CD4-positive, alpha-beta T cell (primary cell): ENCODE measurements around the gene AMOTL2. TPM values are rescaled to one million over a fixed set of nuclear protein-coding genes. Genes with fewer than 3 reads are reported as not detected.

ENCODE experiments used
- ATAC-seq: fragments of 200-7000 bp; cut with Tn5 transposase; one replicate; pipeline ENCODE4 v1.10.0; 2022; ENCODE audit warnings: mild to moderate bottlenecking; ENCODE audit not compliant: poor library complexity
- CTCF ChIA-PET: fragments of 350-600 bp; sonication (Branson Sonifier 250); formaldehyde crosslinking; loops from one replicate; lab custom pipeline; 2021; ENCODE audit warnings: antibody characterized with exemption, inconsistent platforms; lab: Charles Lee
- POLR2A ChIA-PET: fragments of 350-600 bp; sonication (Branson Sonifier 250); formaldehyde crosslinking; loops from one replicate; lab custom pipeline; 2021; ENCODE audit warnings: antibody characterized with exemption, inconsistent platforms; lab: Charles Lee
- DNase-seq, 14 experiments: peaks; one replicate each; pipeline ENCODE4 v3.0.0-alpha.2; 2013 to 2020; ENCODE audit warnings: mixed read lengths in 2 of 14
- H3K27ac ChIP-seq, 2 donors: one replicate each; pipeline versions ENCODE4 v1.5.1 to v1.7.0; 2013; ENCODE audit warnings: low read length in 2 of 2, low read depth in 1 of 2, mild to moderate bottlenecking in 1 of 2
- H3K27me3 ChIP-seq, 2 experiments: 1 replicate in 1 of 2; 2 replicates in 1 of 2; pipeline versions ENCODE4 v1.6.1 to v1.7.0; 2013; ENCODE audit warnings: low read length in 2 of 2, control low read depth in 1 of 2, mild to moderate bottlenecking in 1 of 2, moderate library complexity in 1 of 2; ENCODE audit not compliant: insufficient read depth in 2 of 2, control insufficient read depth in 1 of 2
- H3K36me3 ChIP-seq: one replicate; pipeline ENCODE4 v1.6.1; 2013; ENCODE audit warnings: low read length, control low read depth; ENCODE audit not compliant: insufficient read depth
- H3K4me1 ChIP-seq: one replicate; pipeline ENCODE4 v1.6.1; 2013; ENCODE audit warnings: low read length, control low read depth; ENCODE audit not compliant: insufficient read depth
- H3K4me3 ChIP-seq: one replicate; pipeline ENCODE4 v1.5.1; 2013; ENCODE audit warnings: mild to moderate bottlenecking, low read length, moderate library complexity
- H3K9me3 ChIP-seq, 2 experiments: 1 replicate in 1 of 2; 2 replicates in 1 of 2; pipeline versions ENCODE4 v1.6.1 to v1.7.0; 2013; ENCODE audit warnings: low read length in 2 of 2, mild to moderate bottlenecking in 2 of 2, control low read depth in 1 of 2, moderate library complexity in 1 of 2; ENCODE audit not compliant: control insufficient read depth in 1 of 2, insufficient read depth in 1 of 2
- H3K27ac Mint-ChIP-seq: one replicate; pipeline ENCODE4 v1.8.0; 2020; ENCODE audit warnings: mixed read lengths
- H3K27me3 Mint-ChIP-seq: one replicate; pipeline ENCODE4 v1.8.0; 2021; ENCODE audit warnings: mixed read lengths
- H3K36me3 Mint-ChIP-seq: one replicate; pipeline ENCODE4 v1.8.0; 2021; ENCODE audit warnings: low read depth, mixed read lengths
- H3K4me1 Mint-ChIP-seq: one replicate; pipeline ENCODE4 v1.8.0; 2021; ENCODE audit warnings: low read depth, mixed read lengths
- H3K4me3 Mint-ChIP-seq: one replicate; pipeline ENCODE4 v1.8.0; 2020; ENCODE audit warnings: mild to moderate bottlenecking, mixed read lengths
- H3K9me3 Mint-ChIP-seq: one replicate; pipeline ENCODE4 v1.8.0; 2020; ENCODE audit warnings: mixed read lengths
- CTCF ChIP-seq: fragments of 200-600 bp; IDR thresholded peaks from one replicate; pipeline ENCODE4 v1.8.0; 2022; ENCODE audit warnings: antibody characterized with exemption, mild to moderate bottlenecking
- intact Hi-C, 2 experiments: fragments of 100-400 bp; cut with DNase I in 1 of 2; cut with micrococcal nuclease in 1 of 2; formaldehyde crosslinking; loops; one replicate each; pipeline versions ENCODE4 v1.15.1 to v1.9.0; 2023 to 2025; cut with DNase I, micrococcal nuclease
- total RNA-seq, 174 experiments: library from RNA in 2 of 174; stranded (reverse) in 2 of 174; gene quantifications; one replicate each; pipeline ENCODE4 v1.2.3 and lab custom pipeline; 2021 to 2026

Gene AMOTL2
- total RNA-seq, 2 experiments from 2014 or later = not detected

- DNase-seq (no peak), ATAC-seq (no peak)
- Mint-ChIP-seq H3K27ac (no peak overlapping the region), H3K4me3 (no peak overlapping the region), H3K9me3 (peaks cover 9% of the 10 kb centered on the region), H3K4me1 (no peaks in the 10 kb centered on the region), H3K27me3 (no peaks in the 10 kb centered on the region), H3K36me3 (no peaks in the 10 kb centered on the region)
- ChIA-PET CTCF (no interaction called here), POLR2A (no interaction called here)
- TF ChIP-seq CTCF = no peak
- intact Hi-C loops = no loop called here
- H3K27me3 ChIP-seq = peaks cover 0 to 2% of the 10 kb centered on the region in 2 experiments
- H3K36me3 ChIP-seq = no peaks in the 10 kb centered on the region
- H3K4me1 ChIP-seq = no peaks in the 10 kb centered on the region
- H3K27ac ChIP-seq = no peak overlapping the region
- no peak overlapping the region for H3K4me3 ChIP-seq
- H3K9me3 ChIP-seq = peaks cover 3 to 4% of the 10 kb centered on the region in 2 experiments
Observed at GRCh38 chr3:134350266-134350665, 24.0 kb downstream of the AMOTL2 start.

- peaks cover 9% of the 10 kb centered on the region for H3K9me3 Mint-ChIP-seq
- no peaks in the 10 kb centered on the region for H3K36me3 Mint-ChIP-seq
- H3K27me3 ChIP-seq = peaks cover 0 to 3% of the 10 kb centered on the region in 2 experiments
- H3K27ac ChIP-seq = no peak overlapping the region
- H3K36me3 ChIP-seq = no peaks in the 10 kb centered on the region
- no peak overlapping the region for H3K4me3 ChIP-seq
- no peak overlapping the region for H3K4me3 Mint-ChIP-seq
- TF ChIP-seq CTCF = no peak
- ChIA-PET CTCF (no interaction called here), POLR2A (no interaction called here)
- no peaks in the 10 kb centered on the region for H3K27me3 Mint-ChIP-seq
- no peak overlapping the region for H3K27ac Mint-ChIP-seq
- no peaks in the 10 kb centered on the region for H3K4me1 Mint-ChIP-seq
- DNase-seq = no peak
- no peaks in the 10 kb centered on the region for H3K4me1 ChIP-seq
- no peak for ATAC-seq
- H3K9me3 ChIP-seq = peaks cover 3 to 6% of the 10 kb centered on the region in 2 experiments
- intact Hi-C loops = no loop called here
Observed at GRCh38 chr3:134348524-134348923, 25.7 kb downstream of the AMOTL2 start.

- Mint-ChIP-seq H3K4me1 (no peaks in the 10 kb centered on the region), H3K27ac (no peak overlapping the region), H3K27me3 (no peaks in the 10 kb centered on the region), H3K4me3 (no peak overlapping the region), H3K36me3 (no peaks in the 10 kb centered on the region), H3K9me3 (peaks cover 9% of the 10 kb centered on the region)
- POLR2A ChIA-PET = no interaction called here
- no peak overlapping the region for H3K27ac ChIP-seq
- no peaks in the 10 kb centered on the region for H3K36me3 ChIP-seq
- no peak for ATAC-seq
- peaks cover 3 to 6% of the 10 kb centered on the region in 2 experiments for H3K9me3 ChIP-seq
- TF ChIP-seq CTCF = no peak
- H3K4me3 ChIP-seq = no peak overlapping the region
- H3K4me1 ChIP-seq = no peaks in the 10 kb centered on the region
- intact Hi-C loops = no loop called here
- H3K27me3 ChIP-seq = peaks cover 0 to 3% of the 10 kb centered on the region in 2 experiments
- no peak for DNase-seq
- CTCF ChIA-PET = no interaction called here
Observed at GRCh38 chr3:134347551-134347950, 26.7 kb downstream of the AMOTL2 start.
